ENCODE measurements around the gene ARHGAP27. TPM values are rescaled to one million over a fixed set of nuclear protein-coding genes. Genes with fewer than 3 reads are reported as not detected.

Gene ARHGAP27
- total RNA-seq, 2 experiments from 2014 or later: 55.5 to 56.8 TPM

GRCh38 chr17:45372325-45372869 lies 60.3 kb downstream of the ARHGAP27 start:
- H3K4me2 ChIP-seq (ENCODE audit: low read length): no peak overlapping the region
- CTCF ChIA-PET (ENCODE audit: unreplicated experiment): no interaction called here

GRCh38 chr17:45371414-45372324 lies 61.0 kb downstream of the ARHGAP27 start:
- DNase-seq (ENCODE audit: low spot score): no peak
- Histone ChIP-seq H3K27ac (ENCODE audit: low read depth, low read length, poor library complexity, severe bottlenecking) (no peak overlapping the region), H4K20me1 (ENCODE audit: insufficient read depth, low read length) (no peaks in the 10 kb centered on the region), H3K9me2 (ENCODE audit: insufficient read depth, low read length) (no peaks in the 10 kb centered on the region), H3K4me3 (ENCODE audit: low read depth, low read length, poor library complexity, severe bottlenecking) (no peak overlapping the region), H2AFZ (ENCODE audit: low read length) (no peak overlapping the region), H3K36me3 (ENCODE audit: insufficient read depth, low read length) (no peaks in the 10 kb centered on the region), H3K9me3 (ENCODE audit: low read length) (no peaks in the 10 kb centered on the region), H3K4me2 (ENCODE audit: low read length) (no peak overlapping the region), H3K4me1 (ENCODE audit: insufficient read depth, low read length, poor library complexity, severe bottlenecking) (no peaks in the 10 kb centered on the region), H3K79me2 (ENCODE audit: insufficient read depth, low read depth, low read length) (no peaks in the 10 kb centered on the region)
- ChIA-PET POLR2A (no interaction called here), CTCF (ENCODE audit: unreplicated experiment) (no interaction called here)
- BruUV-seq (replicated peaks): no TSS peak
- intact Hi-C loops (cut with micrococcal nuclease; ENCODE audit: unreplicated experiment): no loop called here
- TF ChIP-seq EZH2phosphoT487 (IDR thresholded peaks at IDR 0.05; ENCODE audit: borderline replicate concordance, low read depth, low read length): no peak
- TF ChIP-seq, protein P1, sequence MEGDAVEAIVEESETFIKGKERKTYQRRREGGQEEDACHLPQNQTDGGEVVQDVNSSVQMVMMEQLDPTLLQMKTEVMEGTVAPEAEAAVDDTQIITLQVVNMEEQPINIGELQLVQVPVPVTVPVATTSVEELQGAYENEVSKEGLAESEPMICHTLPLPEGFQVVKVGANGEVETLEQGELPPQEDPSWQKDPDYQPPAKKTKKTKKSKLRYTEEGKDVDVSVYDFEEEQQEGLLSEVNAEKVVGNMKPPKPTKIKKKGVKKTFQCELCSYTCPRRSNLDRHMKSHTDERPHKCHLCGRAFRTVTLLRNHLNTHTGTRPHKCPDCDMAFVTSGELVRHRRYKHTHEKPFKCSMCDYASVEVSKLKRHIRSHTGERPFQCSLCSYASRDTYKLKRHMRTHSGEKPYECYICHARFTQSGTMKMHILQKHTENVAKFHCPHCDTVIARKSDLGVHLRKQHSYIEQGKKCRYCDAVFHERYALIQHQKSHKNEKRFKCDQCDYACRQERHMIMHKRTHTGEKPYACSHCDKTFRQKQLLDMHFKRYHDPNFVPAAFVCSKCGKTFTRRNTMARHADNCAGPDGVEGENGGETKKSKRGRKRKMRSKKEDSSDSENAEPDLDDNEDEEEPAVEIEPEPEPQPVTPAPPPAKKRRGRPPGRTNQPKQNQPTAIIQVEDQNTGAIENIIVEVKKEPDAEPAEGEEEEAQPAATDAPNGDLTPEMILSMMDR (conservative IDR thresholded peaks at IDR 0.05; ENCODE audit: low read length): no peak

More at GRCh38 chr17:45372325-45372869, 60.3 kb downstream of the ARHGAP27 start:
- no peak overlapping the region for H3K27ac ChIP-seq (ENCODE audit: low read depth, low read length, poor library complexity, severe bottlenecking)
- DNase-seq (ENCODE audit: low spot score): no peak
- H3K9me2 ChIP-seq (ENCODE audit: insufficient read depth, low read length): no peaks in the 10 kb centered on the region
- no peaks in the 10 kb centered on the region for H3K4me1 ChIP-seq (ENCODE audit: insufficient read depth, low read length, poor library complexity, severe bottlenecking)
- no peaks in the 10 kb centered on the region for H3K79me2 ChIP-seq (ENCODE audit: insufficient read depth, low read depth, low read length)
- H3K9me3 ChIP-seq (ENCODE audit: low read length): no peaks in the 10 kb centered on the region
- TF ChIP-seq EZH2phosphoT487 (IDR thresholded peaks at IDR 0.05; ENCODE audit: borderline replicate concordance, low read depth, low read length): no peak
- TF ChIP-seq, protein P1 (conservative IDR thresholded peaks at IDR 0.05; ENCODE audit: low read length): no peak
- no peaks in the 10 kb centered on the region for H3K36me3 ChIP-seq (ENCODE audit: insufficient read depth, low read length)
- H3K4me3 ChIP-seq (ENCODE audit: low read depth, low read length, poor library complexity, severe bottlenecking): no peak overlapping the region
- POLR2A ChIA-PET: no interaction called here
- no peak overlapping the region for H2AFZ ChIP-seq (ENCODE audit: low read length)
- no peaks in the 10 kb centered on the region for H4K20me1 ChIP-seq (ENCODE audit: insufficient read depth, low read length)
- BruUV-seq (replicated peaks): no TSS peak
- intact Hi-C loops (cut with micrococcal nuclease; ENCODE audit: unreplicated experiment): no loop called here

- Histone ChIP-seq H3K9me2 (ENCODE audit: insufficient read depth, low read length) (no peaks in the 10 kb centered on the region), H3K4me2 (ENCODE audit: low read length) (no peak overlapping the region), H2AFZ (ENCODE audit: low read length) (no peak overlapping the region), H3K36me3 (ENCODE audit: insufficient read depth, low read length) (no peaks in the 10 kb centered on the region), H3K27ac (ENCODE audit: low read depth, low read length, poor library complexity, severe bottlenecking) (no peak overlapping the region), H4K20me1 (ENCODE audit: insufficient read depth, low read length) (no peaks in the 10 kb centered on the region), H3K4me3 (ENCODE audit: low read depth, low read length, poor library complexity, severe bottlenecking) (no peak overlapping the region), H3K79me2 (ENCODE audit: insufficient read depth, low read depth, low read length) (no peaks in the 10 kb centered on the region), H3K9me3 (ENCODE audit: low read length) (no peaks in the 10 kb centered on the region), H3K4me1 (ENCODE audit: insufficient read depth, low read length, poor library complexity, severe bottlenecking) (no peaks in the 10 kb centered on the region)
- ChIA-PET CTCF (ENCODE audit: unreplicated experiment) (no interaction called here), POLR2A (no interaction called here)
- no TSS peak for BruUV-seq (replicated peaks)
- no peak for DNase-seq (ENCODE audit: low spot score)
- intact Hi-C loops (cut with micrococcal nuclease; ENCODE audit: unreplicated experiment): no loop called here
- TF ChIP-seq EZH2phosphoT487 (IDR thresholded peaks at IDR 0.05; ENCODE audit: borderline replicate concordance, low read depth, low read length): no peak
- TF ChIP-seq, protein P1 (conservative IDR thresholded peaks at IDR 0.05; ENCODE audit: low read length): no peak
Measured at GRCh38 chr17:45370949-45371413, 61.7 kb downstream of the ARHGAP27 start.

Measured in OCI-LY7 (cell line).